ENCODE measurements around the gene FAM184A. TPM values are rescaled to one million over a fixed set of nuclear protein-coding genes. Genes with fewer than 3 reads are reported as not detected.

The FAM184A gene
- total RNA-seq, 1 donor from 2014 or later, result 15.9 TPM

GRCh38 chr6:119084784-119085183 is 6.3 kb upstream of the FAM184A start:
- intact Hi-C loops (cut with DNase I), result no loop called here
- Histone ChIP-seq H3K9me3 (peaks cover 7% of the 10 kb centered on the region), H3K4me3 (no peak overlapping the region), H3K36me3 (no peaks in the 10 kb centered on the region), H3K4me1 (peaks cover 5% of the 10 kb centered on the region), H3K27me3 (ENCODE audit: low read depth) (no peaks in the 10 kb centered on the region), H3K27ac (no peak overlapping the region)
- no peak for DNase-seq
- TF ChIP-seq CTCF (IDR thresholded peaks at IDR 0.05), result no peak
- no peak for ATAC-seq

DNA sequence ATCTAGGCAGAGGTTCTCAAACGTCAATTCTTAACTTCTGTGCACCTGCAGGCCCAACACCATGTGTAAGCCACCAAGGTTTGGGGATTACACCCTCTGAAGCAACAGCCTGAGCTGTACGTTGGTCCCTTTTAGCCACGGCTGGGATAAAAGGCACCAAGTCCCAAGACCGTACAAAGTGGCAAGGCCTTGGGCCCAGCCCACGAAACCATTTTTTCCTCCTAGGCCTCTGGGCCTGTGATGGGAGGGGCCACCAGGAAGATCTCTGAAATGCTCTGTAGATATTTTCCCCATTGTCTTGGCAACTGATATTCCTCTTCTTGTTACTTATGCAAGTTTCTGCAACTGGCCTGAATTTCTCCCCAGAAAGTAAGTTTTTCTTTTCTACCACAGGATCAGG is 4.5 kb upstream of the FAM184A start:
- Histone ChIP-seq H3K4me3 (no peak overlapping the region), H3K27me3 (ENCODE audit: low read depth) (no peaks in the 10 kb centered on the region), H3K4me1 (peaks cover 14% of the 10 kb centered on the region), H3K9me3 (peaks cover 7% of the 10 kb centered on the region), H3K27ac (no peak overlapping the region), H3K36me3 (no peaks in the 10 kb centered on the region)
- DNase-seq (no peak), ATAC-seq (no peak)
- intact Hi-C loops (cut with DNase I), result no loop called here
- no peak for TF ChIP-seq CTCF (IDR thresholded peaks at IDR 0.05)

- no peaks in the 10 kb centered on the region for H3K27me3 ChIP-seq (ENCODE audit: low read depth)
- no peaks in the 10 kb centered on the region for H3K36me3 ChIP-seq
- H3K27ac ChIP-seq, result peak overlapping the region; percentile 84
- peaks cover 14% of the 10 kb centered on the region for H3K4me1 ChIP-seq
- intact Hi-C loops (cut with DNase I), result no loop called here
- H3K4me3 ChIP-seq, result peak overlapping the region; percentile 72
- H3K9me3 ChIP-seq, result peaks cover 7% of the 10 kb centered on the region
- DNase-seq, result no peak
- TF ChIP-seq CTCF (IDR thresholded peaks at IDR 0.05), result no peak
- ATAC-seq, result no peak
These were observed 882 bp upstream of the FAM184A start for GRCh38 chr6:119079283-119079809.

GRCh38 chr6:119077643-119078375 is 655 bp downstream of the FAM184A start:
- intact Hi-C loops (cut with DNase I), result no loop called here

DNA sequence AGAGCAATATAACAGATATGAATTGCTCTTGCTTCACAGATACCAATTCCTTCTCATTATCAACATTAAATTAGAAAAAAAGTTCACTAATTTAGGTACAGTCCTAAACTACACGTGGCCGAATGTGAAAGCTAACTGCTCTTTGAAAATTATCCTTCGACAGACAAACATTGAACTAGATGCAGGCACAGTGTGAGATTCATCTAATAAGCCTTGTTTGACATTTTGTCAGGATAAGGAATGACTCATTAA is 1.1 kb downstream of the FAM184A start:
- intact Hi-C loops (cut with DNase I), result no loop called here
- TF ChIP-seq CTCF (IDR thresholded peaks at IDR 0.05), result no peak
- H3K27me3 ChIP-seq (ENCODE audit: low read depth), result no peaks in the 10 kb centered on the region
- DNase-seq (no peak), ATAC-seq (no peak)
- peak overlapping the region; percentile 72 for H3K4me3 ChIP-seq
- peaks cover 14% of the 10 kb centered on the region for H3K4me1 ChIP-seq
- H3K27ac ChIP-seq, result peak overlapping the region; percentile 84
- no peaks in the 10 kb centered on the region for H3K36me3 ChIP-seq
- H3K9me3 ChIP-seq, result no peaks in the 10 kb centered on the region

More at GRCh38 chr6:119077643-119078375, 655 bp downstream of the FAM184A start:
- Histone ChIP-seq H3K4me3 (peak overlapping the region; percentile 72), H3K36me3 (no peaks in the 10 kb centered on the region), H3K4me1 (peaks cover 14% of the 10 kb centered on the region), H3K27ac (peak overlapping the region; percentile 84), H3K27me3 (ENCODE audit: low read depth) (no peaks in the 10 kb centered on the region), H3K9me3 (no peaks in the 10 kb centered on the region)
- DNase-seq, result peak; percentile 67
- peak; percentile 27 for TF ChIP-seq CTCF (IDR thresholded peaks at IDR 0.05)
- ATAC-seq, result peak; percentile 63 to 72

Measured in lower lobe of right lung (tissue), 2 donors.